Liver (tissue), 9 donors: ENCODE measurements around the gene FNIP1. TPM values are rescaled to one million over a fixed set of nuclear protein-coding genes. Genes with fewer than 3 reads are reported as not detected.

Experiments used
- DNase-seq: peaks from one replicate; pipeline ENCODE4 v3.0.0-alpha.2; 2017; ENCODE audit warnings: low spot score
- H3K27ac ChIP-seq, 2 donors: one replicate each; pipeline ENCODE4 v1.7.0; 2013; ENCODE audit warnings: inconsistent platforms in 2 of 2, low read length in 2 of 2, control low read depth in 1 of 2, low read depth in 1 of 2, mild to moderate bottlenecking in 1 of 2
- H3K27me3 ChIP-seq, 4 donors: one replicate each; pipeline versions ENCODE4 v1.6.1 to v1.7.0; 2013; ENCODE audit warnings: low read length in 3 of 4, inconsistent platforms in 1 of 4, mild to moderate bottlenecking in 1 of 4, moderate library complexity in 1 of 4; ENCODE audit not compliant: control insufficient read depth in 4 of 4, insufficient read depth in 4 of 4
- H3K36me3 ChIP-seq, 4 donors: one replicate each; pipeline versions ENCODE4 v1.6.1 to v1.7.0; 2013; ENCODE audit warnings: low read length in 3 of 4, mild to moderate bottlenecking in 3 of 4, low read depth in 1 of 4, moderate library complexity in 1 of 4; ENCODE audit not compliant: control insufficient read depth in 4 of 4, insufficient read depth in 3 of 4
- H3K4me1 ChIP-seq, 4 donors: one replicate each; pipeline versions ENCODE4 v1.6.1 to v1.7.0; 2013; ENCODE audit warnings: low read length in 3 of 4, mild to moderate bottlenecking in 3 of 4, moderate library complexity in 1 of 4; ENCODE audit not compliant: control insufficient read depth in 4 of 4, insufficient read depth in 4 of 4
- H3K4me3 ChIP-seq, 3 donors: one replicate each; pipeline versions ENCODE4 v1.6.1 to v1.7.0; 2013; ENCODE audit warnings: low read length in 3 of 3, control low read depth in 1 of 3, low read depth in 1 of 3, mild to moderate bottlenecking in 1 of 3
- H3K9ac ChIP-seq, 2 donors: one replicate each; pipeline ENCODE4 v1.7.0; 2013; ENCODE audit warnings: low read length in 2 of 2, mild to moderate bottlenecking in 2 of 2, moderate library complexity in 2 of 2, control low read depth in 1 of 2, low read depth in 1 of 2
- H3K9me3 ChIP-seq, 4 donors: one replicate each; pipeline versions ENCODE4 v1.6.1 to v1.7.0; 2013; ENCODE audit warnings: low read length in 3 of 4; ENCODE audit not compliant: control insufficient read depth in 4 of 4
- EGR1 ChIP-seq, 2 donors: IDR thresholded peaks; 2 replicates each; pipeline ENCODE4 v1.6.1; 2016 to 2018; ENCODE audit warnings: antibody characterized with exemption in 2 of 2, low read depth in 2 of 2
- FOXA1 ChIP-seq: IDR thresholded peaks from 2 replicates; pipeline ENCODE4 v1.6.1; 2016; ENCODE audit warnings: antibody characterized with exemption
- FOXA2 ChIP-seq: IDR thresholded peaks from 2 replicates; pipeline ENCODE4 v1.6.1; 2016; ENCODE audit warnings: antibody characterized with exemption
- GABPA ChIP-seq, 2 donors: IDR thresholded peaks in 1 of 2; conservative IDR thresholded peaks in 1 of 2; 2 replicates each; pipeline ENCODE4 v1.6.1; 2016; ENCODE audit warnings: antibody characterized with exemption in 2 of 2, mild to moderate bottlenecking in 1 of 2, moderate library complexity in 1 of 2
- HNF4A ChIP-seq, 2 donors: conservative IDR thresholded peaks; 2 replicates each; pipeline ENCODE4 v1.6.1; 2016; ENCODE audit warnings: antibody characterized with exemption in 2 of 2, mild to moderate bottlenecking in 2 of 2
- JUND ChIP-seq, 2 donors: IDR thresholded peaks; 2 replicates each; pipeline ENCODE4 v1.6.1; 2016; ENCODE audit warnings: antibody characterized with exemption in 2 of 2
- NR2F2 ChIP-seq: IDR thresholded peaks from 2 replicates; pipeline ENCODE4 v1.6.1; 2016; ENCODE audit warnings: antibody characterized with exemption
- REST ChIP-seq: IDR thresholded peaks from 2 replicates; pipeline ENCODE4 v1.6.1; 2016; ENCODE audit warnings: antibody characterized with exemption, mild to moderate bottlenecking
- RXRA ChIP-seq, 2 donors: IDR thresholded peaks; 2 replicates each; pipeline ENCODE4 v1.6.1; 2017 to 2018; ENCODE audit warnings: antibody characterized with exemption in 2 of 2, mild to moderate bottlenecking in 1 of 2
- TAF1 ChIP-seq: conservative IDR thresholded peaks from 2 replicates; pipeline ENCODE4 v1.6.1; 2016; ENCODE audit warnings: antibody characterized with exemption, mild to moderate bottlenecking
- ZBTB33 ChIP-seq: IDR thresholded peaks from 2 replicates; pipeline ENCODE4 v1.6.1; 2016; ENCODE audit warnings: antibody characterized with exemption
- WGBS: extraction: QIAGEN DNeasy Blood & Tissue Kit; methylation state at CpG from one replicate; pipeline ENCODE4 v1.1.7; 2013; 5-methylcytosine and 5-hydroxymethylcytosine counted together
- polyA plus RNA-seq, 2 donors: library from polyadenylated mRNA; stranded (reverse) in 1 of 2; unstranded in 1 of 2; fragments of 200-250 nt in 1 of 2; fragments of >200 nt in 1 of 2; fragmentation: Nextera tagmentation in 1 of 2; extraction: Ambion mirVana in 1 of 2; gene quantifications; one replicate each; pipeline versions ENCODE4 v1.2.1 to v1.2.3, GENCODE V29; 2013 to 2015
- total RNA-seq, 2 donors: library from RNA; depleted of rRNA; stranded (reverse); fragments of >200 nt; gene quantifications; one replicate each; pipeline ENCODE4 v1.2.3, GENCODE V29; 2014
- TF ChIP-seq, protein P1 (sequence below): IDR thresholded peaks from 2 replicates; pipeline ENCODE4 v1.6.1; 2016; ENCODE audit warnings: antibody characterized with exemption
- TF ChIP-seq, protein P2 (sequence below): fragments of 150-350 bp; IDR thresholded peaks from 2 replicates; pipeline ENCODE4 v1.5.1; 2017; ENCODE audit warnings: improper control_type of control experiment, low read depth, low read length; ENCODE audit not compliant: missing input control
- donor health status: healthy.
- donor health status: healthy.
- donor health status: healthy.
- donor health status: healthy.
- donor health status: healthy.

Gene FNIP1
- total and polyA plus RNA-seq, 4 donors = 3.7 to 34.0 (median 13.8) TPM

DNA sequence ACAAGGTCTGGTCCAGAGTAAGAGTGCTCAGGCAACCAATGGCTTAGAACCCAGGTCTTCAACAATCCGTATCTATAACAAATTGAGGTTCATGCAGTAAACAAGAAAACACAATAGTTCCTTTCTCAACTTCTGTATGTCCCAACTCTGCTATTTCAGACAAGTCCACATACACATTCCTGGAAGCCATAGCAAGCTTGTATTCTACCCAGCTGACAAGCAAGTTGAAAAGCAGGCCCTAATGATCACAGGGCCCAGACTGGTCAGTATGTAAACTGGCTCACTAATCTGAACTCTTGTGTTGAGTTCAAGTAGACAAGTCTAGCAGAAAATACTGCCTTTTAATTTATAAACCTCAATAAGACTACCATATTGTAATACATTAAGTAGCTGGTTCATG, 26.9 kb downstream of the FNIP1 start:
- Histone ChIP-seq H3K27ac (no peak overlapping the region), H3K9me3 (no peaks in the 10 kb centered on the region), H3K36me3 (no peaks in the 10 kb centered on the region), H3K4me3 (no peak overlapping the region), H3K4me1 (peaks cover 0 to 10% (median 3%) of the 10 kb centered on the region in 4 donors), H3K27me3 (no peaks in the 10 kb centered on the region), H3K9ac (no peak overlapping the region)
- TF ChIP-seq NR2F2 (no peak), EGR1 (IDR thresholded peaks at IDR 0.05; ENCODE audit: low read depth in 2 of 2) (no peak), RXRA (IDR thresholded peaks at IDR 0.05) (no peak), JUND (IDR thresholded peaks at IDR 0.05) (no peak), HNF4A (conservative IDR thresholded peaks at IDR 0.05) (no peak), FOXA2 (no peak)
- TF ChIP-seq, protein P1, sequence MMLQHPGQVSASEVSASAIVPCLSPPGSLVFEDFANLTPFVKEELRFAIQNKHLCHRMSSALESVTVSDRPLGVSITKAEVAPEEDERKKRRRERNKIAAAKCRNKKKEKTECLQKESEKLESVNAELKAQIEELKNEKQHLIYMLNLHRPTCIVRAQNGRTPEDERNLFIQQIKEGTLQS = no peak
- TF ChIP-seq, protein P2, sequence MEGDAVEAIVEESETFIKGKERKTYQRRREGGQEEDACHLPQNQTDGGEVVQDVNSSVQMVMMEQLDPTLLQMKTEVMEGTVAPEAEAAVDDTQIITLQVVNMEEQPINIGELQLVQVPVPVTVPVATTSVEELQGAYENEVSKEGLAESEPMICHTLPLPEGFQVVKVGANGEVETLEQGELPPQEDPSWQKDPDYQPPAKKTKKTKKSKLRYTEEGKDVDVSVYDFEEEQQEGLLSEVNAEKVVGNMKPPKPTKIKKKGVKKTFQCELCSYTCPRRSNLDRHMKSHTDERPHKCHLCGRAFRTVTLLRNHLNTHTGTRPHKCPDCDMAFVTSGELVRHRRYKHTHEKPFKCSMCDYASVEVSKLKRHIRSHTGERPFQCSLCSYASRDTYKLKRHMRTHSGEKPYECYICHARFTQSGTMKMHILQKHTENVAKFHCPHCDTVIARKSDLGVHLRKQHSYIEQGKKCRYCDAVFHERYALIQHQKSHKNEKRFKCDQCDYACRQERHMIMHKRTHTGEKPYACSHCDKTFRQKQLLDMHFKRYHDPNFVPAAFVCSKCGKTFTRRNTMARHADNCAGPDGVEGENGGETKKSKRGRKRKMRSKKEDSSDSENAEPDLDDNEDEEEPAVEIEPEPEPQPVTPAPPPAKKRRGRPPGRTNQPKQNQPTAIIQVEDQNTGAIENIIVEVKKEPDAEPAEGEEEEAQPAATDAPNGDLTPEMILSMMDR = no peak
- WGBS = 93% methylated on average over 1 of the region's 1 CpG
- DNase-seq = no peak

DNA sequence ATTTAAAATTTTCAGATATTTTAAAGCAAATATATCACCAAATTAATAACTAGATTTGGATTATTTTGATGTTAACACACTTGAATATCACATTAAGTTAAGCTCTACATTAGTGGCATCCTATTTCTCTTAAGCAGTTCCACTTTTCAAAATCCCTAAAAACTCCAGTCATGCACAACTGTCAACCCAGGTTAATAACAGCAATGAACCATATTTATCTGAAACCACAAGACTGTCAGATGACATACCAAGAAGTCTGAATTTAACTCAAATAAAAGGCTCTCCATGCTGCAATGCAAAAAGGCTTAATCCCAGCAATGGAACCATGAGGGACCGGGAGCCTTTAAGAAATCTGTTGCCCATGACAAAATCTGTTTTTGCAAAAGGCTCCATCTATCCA, 27.5 kb downstream of the FNIP1 start:
- H3K4me3 ChIP-seq = no peak overlapping the region
- no peaks in the 10 kb centered on the region for H3K9me3 ChIP-seq
- no peak overlapping the region for H3K9ac ChIP-seq
- peaks cover 0 to 10% (median 3%) of the 10 kb centered on the region in 4 donors for H3K4me1 ChIP-seq
- TF ChIP-seq ZBTB33 = no peak
- TF ChIP-seq, protein P2 = no peak
- TF ChIP-seq, protein P1 = no peak
- TF ChIP-seq EGR1 (IDR thresholded peaks at IDR 0.05; ENCODE audit: low read depth in 2 of 2) = no peak
- TF ChIP-seq FOXA1 = no peak
- no peak for TF ChIP-seq TAF1
- TF ChIP-seq GABPA (IDR thresholded peaks at IDR 0.05 in 1 of 2, conservative IDR thresholded peaks at IDR 0.05 in 1 of 2) = no peak
- no peak for TF ChIP-seq REST
- DNase-seq = no peak
- 93% methylated on average over 1 of the region's 1 CpG for WGBS
- no peaks in the 10 kb centered on the region for H3K36me3 ChIP-seq
- H3K27me3 ChIP-seq = no peaks in the 10 kb centered on the region
- H3K27ac ChIP-seq = no peak overlapping the region
